Loucy (cell line): ENCODE measurements around the gene ERRFI1.
"Not testable (repeated sequence)": the region's sequence is repeated elsewhere in the genome, so short reads cannot be mapped to it uniquely, and the experiment has no call there.

Experiments
- CTCF ChIP-seq: fragments of 200-600 bp; sonication (generic); conservative IDR thresholded peaks from 2 replicates; pipeline ENCODE4 v1.5.1; 2014; ENCODE audit warnings: mild to moderate bottlenecking, antibody characterized with exemption, low read length
- EZH2phosphoT487 ChIP-seq: fragments of 200-600 bp; IDR thresholded peaks from 2 replicates; pipeline ENCODE4 v1.6.1; 2018; ENCODE audit warnings: antibody characterized with exemption, mild to moderate bottlenecking, moderate library complexity, borderline replicate concordance

GRCh38 chr1:7963841-7964240, 62.3 kb downstream of the ERRFI1 start:
- not testable (repeated sequence) for TF ChIP-seq CTCF, EZH2phosphoT487
